WTC11 (cell line): ENCODE measurements around the gene IDH3G. TPM values are rescaled to one million over a fixed set of nuclear protein-coding genes. Genes with fewer than 3 reads are reported as not detected.

Source experiments
- ATAC-seq: fragments of 200-7000 bp; cut with Tn5 transposase; 2 replicates; pipeline ENCODE4 v1.10.0; 2021; ENCODE audit warnings: mild to moderate bottlenecking, moderate library complexity
- CTCF ChIA-PET: fragments of 300-600 bp; sonication (Branson Sonifier 250); formaldehyde crosslinking; loops from one replicate; lab custom pipeline; 2021; ENCODE audit warnings: antibody characterized with exemption; lab: Charles Lee
- POLR2A ChIA-PET: fragments of 350-600 bp; sonication (Branson Sonifier 250); formaldehyde crosslinking; loops from one replicate; lab custom pipeline; 2021; ENCODE audit warnings: antibody characterized with exemption; lab: Charles Lee
- DNase-seq: peaks from one replicate; pipeline ENCODE4 v3.0.0; 2021; ENCODE audit warnings: low spot score
- H3K27ac Mint-ChIP-seq: 2 replicates; pipeline ENCODE4 v1.8.0; 2021; ENCODE audit warnings: mixed read lengths
- H3K27me3 Mint-ChIP-seq: 2 replicates; pipeline ENCODE4 v1.8.0; 2021; ENCODE audit warnings: low read depth, mild to moderate bottlenecking, moderate library complexity, mixed read lengths
- H3K36me3 Mint-ChIP-seq: 2 replicates; pipeline ENCODE4 v1.8.0; 2021; ENCODE audit warnings: mixed read lengths
- H3K4me1 Mint-ChIP-seq: 2 replicates; pipeline ENCODE4 v1.8.0; 2022; ENCODE audit warnings: mixed read lengths
- H3K4me3 Mint-ChIP-seq: 2 replicates; pipeline ENCODE4 v1.8.0; 2021; ENCODE audit warnings: mild to moderate bottlenecking, moderate library complexity, mixed read lengths
- H3K9me3 Mint-ChIP-seq: 2 replicates; pipeline ENCODE4 v1.8.0; 2021; ENCODE audit warnings: mixed read lengths
- CREM ChIP-seq: sonication (generic); formaldehyde crosslinking; IDR thresholded peaks from 2 replicates; pipeline ENCODE4 v1.8.1; 2022; ENCODE audit warnings: mild to moderate bottlenecking, missing genetic modification reagents, moderate library complexity
- ELF4 ChIP-seq: sonication (generic); formaldehyde crosslinking; IDR thresholded peaks from 2 replicates; pipeline ENCODE4 v1.8.1; 2022; ENCODE audit warnings: low read depth, mild to moderate bottlenecking, moderate library complexity, missing genetic modification reagents
- FOXJ3 ChIP-seq: sonication (generic); formaldehyde crosslinking; IDR thresholded peaks from 2 replicates; pipeline ENCODE4 v1.9.0; 2021; ENCODE audit warnings: missing genetic modification reagents, mild to moderate bottlenecking, borderline replicate concordance
- JUN ChIP-seq: sonication (generic); formaldehyde crosslinking; IDR thresholded peaks from 2 replicates; pipeline ENCODE4 v1.8.0; 2023; ENCODE audit warnings: mild to moderate bottlenecking, missing genetic modification reagents
- MYBL2 ChIP-seq: sonication (generic); formaldehyde crosslinking; IDR thresholded peaks from 2 replicates; pipeline ENCODE4 v1.8.1; 2023; ENCODE audit warnings: mild to moderate bottlenecking, moderate library complexity, missing genetic modification reagents
- NFE2L1 ChIP-seq: sonication (generic); formaldehyde crosslinking; IDR thresholded peaks from 2 replicates; pipeline ENCODE4 v1.8.1; 2023; ENCODE audit warnings: missing genetic modification reagents
- NR1H2 ChIP-seq: sonication (generic); formaldehyde crosslinking; IDR thresholded peaks from 2 replicates; pipeline ENCODE4 v1.9.0; 2021; ENCODE audit warnings: mild to moderate bottlenecking, moderate library complexity, missing genetic modification reagents
- OVOL2 ChIP-seq: fragments of 250-450 bp; sonication (Bioruptor Pico); IDR thresholded peaks from 2 replicates; pipeline ENCODE4 v1.9.0; 2021; ENCODE audit warnings: mild to moderate bottlenecking, borderline replicate concordance
- PRRX2 ChIP-seq: fragments of 250-450 bp; sonication (Bioruptor Pico); IDR thresholded peaks from 2 replicates; pipeline ENCODE4 v1.8.0; 2021; ENCODE audit warnings: mild to moderate bottlenecking
- RELA ChIP-seq: sonication (generic); formaldehyde crosslinking; IDR thresholded peaks from 2 replicates; pipeline ENCODE4 v1.8.1; 2022; ENCODE audit warnings: missing genetic modification reagents, mild to moderate bottlenecking, borderline replicate concordance
- RORB ChIP-seq: fragments of 250-450 bp; sonication (Bioruptor Pico); IDR thresholded peaks from 2 replicates; pipeline ENCODE4 v1.9.0; 2021; ENCODE audit warnings: mild to moderate bottlenecking
- SOX15 ChIP-seq: fragments of 250-450 bp; sonication (Bioruptor Pico); IDR thresholded peaks from 2 replicates; pipeline ENCODE4 v1.9.0; 2021; ENCODE audit warnings: mild to moderate bottlenecking
- ZNF121 ChIP-seq: sonication (generic); formaldehyde crosslinking; IDR thresholded peaks from 2 replicates; pipeline ENCODE4 v1.8.0; 2023; ENCODE audit warnings: missing genetic modification reagents
- ZNF317 ChIP-seq: sonication (generic); formaldehyde crosslinking; IDR thresholded peaks from 2 replicates; pipeline ENCODE4 v1.8.1; 2023; ENCODE audit warnings: low read depth, mild to moderate bottlenecking, moderate library complexity, missing genetic modification reagents, borderline replicate concordance
- total RNA-seq: library from RNA; stranded (reverse); gene quantifications from 3 replicates; pipeline ENCODE4 v1.2.3, GENCODE V29; 2021
- TF ChIP-seq, protein P1 (sequence below): fragments of 250-450 bp; sonication (Bioruptor Pico); IDR thresholded peaks from 2 replicates; pipeline ENCODE4 v1.9.0; 2021; ENCODE audit warnings: mild to moderate bottlenecking
- TF ChIP-seq, protein P2 (sequence below): fragments of 250-450 bp; sonication (Bioruptor Pico); IDR thresholded peaks from 2 replicates; pipeline ENCODE4 v2.1.2; 2022; ENCODE audit warnings: mild to moderate bottlenecking, moderate library complexity
- TF ChIP-seq, protein P3 (sequence below): fragments of 250-450 bp; sonication (Bioruptor Pico); conservative IDR thresholded peaks from 2 replicates; pipeline ENCODE4 v1.9.0; 2021; ENCODE audit warnings: mild to moderate bottlenecking
- TF ChIP-seq, protein P4 (sequence below): sonication (generic); formaldehyde crosslinking; IDR thresholded peaks from 2 replicates; pipeline ENCODE4 v1.8.1; 2022; ENCODE audit warnings: mild to moderate bottlenecking, missing genetic modification reagents, moderate library complexity, borderline replicate concordance

The IDH3G gene
- total RNA-seq, 1 experiment from 2014 or later: 52.4 TPM

DNA sequence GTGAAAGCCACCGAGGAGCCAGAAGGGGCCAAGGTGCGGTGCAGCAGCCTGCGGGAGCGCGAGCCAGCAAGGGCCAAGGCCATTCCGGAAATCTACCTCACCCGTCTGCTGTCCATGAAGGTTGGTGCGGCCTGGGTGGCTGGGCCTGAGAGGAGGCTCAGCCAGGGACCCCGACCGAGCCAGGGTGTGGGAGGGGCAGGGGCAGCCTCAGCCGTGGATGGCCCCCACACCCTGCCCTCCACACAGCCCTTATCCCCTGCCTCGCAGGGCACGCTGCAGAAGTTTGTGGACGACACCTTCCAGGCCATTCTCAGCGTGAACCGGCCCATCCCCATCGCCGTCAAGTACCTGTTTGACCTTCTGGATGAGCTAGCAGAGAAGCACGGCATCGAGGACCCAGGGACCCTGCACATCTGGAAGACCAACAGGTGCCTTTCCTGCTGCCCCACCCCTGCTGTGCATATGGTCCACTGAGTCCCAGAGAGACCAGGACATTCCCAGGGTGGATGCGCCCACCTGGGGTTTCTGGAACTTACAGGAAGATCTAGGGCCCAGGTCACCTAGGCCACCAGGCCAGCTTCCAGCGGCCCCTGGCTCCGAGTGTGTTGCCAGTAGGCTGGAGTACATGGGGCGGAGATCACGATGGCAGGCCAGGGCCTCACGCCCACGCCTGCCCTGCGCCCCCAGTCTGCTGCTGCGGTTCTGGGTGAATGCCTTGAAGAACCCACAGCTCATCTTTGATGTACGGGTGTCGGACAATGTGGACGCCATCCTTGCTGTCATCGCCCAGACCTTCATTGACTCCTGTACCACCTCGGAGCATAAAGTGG, 16.7 kb downstream of the IDH3G start:
- no peak for ATAC-seq
- Mint-ChIP-seq H3K27ac (no peak overlapping the region), H3K4me1 (no peaks in the 10 kb centered on the region; the same call in 1 of the 2 replicates), H3K36me3 (no peaks in the 10 kb centered on the region), H3K4me3 (no peak overlapping the region), H3K9me3 (no peaks in the 10 kb centered on the region), H3K27me3 (no peaks in the 10 kb centered on the region)
- TF ChIP-seq ZNF317 (CRISPR knock-in tag) (no peak), NR1H2 (CRISPR knock-in tag) (no peak)
- TF ChIP-seq, protein P1, sequence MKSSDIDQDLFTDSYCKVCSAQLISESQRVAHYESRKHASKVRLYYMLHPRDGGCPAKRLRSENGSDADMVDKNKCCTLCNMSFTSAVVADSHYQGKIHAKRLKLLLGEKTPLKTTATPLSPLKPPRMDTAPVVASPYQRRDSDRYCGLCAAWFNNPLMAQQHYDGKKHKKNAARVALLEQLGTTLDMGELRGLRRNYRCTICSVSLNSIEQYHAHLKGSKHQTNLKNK (CRISPR knock-in tag): no peak
- CTCF ChIA-PET: interaction anchor here (0.6 to 2.8 kb wide), 10 partner anchors 10 to 648 kb away, joined by 3 to 12 read pairs (median 4); partner anchors contain the start of genes ARHGAP4, IDH3G and SSR4
- DNase-seq: no peak
- POLR2A ChIA-PET: interaction anchor here (1.4 to 1.6 kb wide), 2 partner anchors 17 to 151 kb away, joined by 3 to 4 read pairs; partner anchors contain the start of genes IDH3G and SSR4

DNA sequence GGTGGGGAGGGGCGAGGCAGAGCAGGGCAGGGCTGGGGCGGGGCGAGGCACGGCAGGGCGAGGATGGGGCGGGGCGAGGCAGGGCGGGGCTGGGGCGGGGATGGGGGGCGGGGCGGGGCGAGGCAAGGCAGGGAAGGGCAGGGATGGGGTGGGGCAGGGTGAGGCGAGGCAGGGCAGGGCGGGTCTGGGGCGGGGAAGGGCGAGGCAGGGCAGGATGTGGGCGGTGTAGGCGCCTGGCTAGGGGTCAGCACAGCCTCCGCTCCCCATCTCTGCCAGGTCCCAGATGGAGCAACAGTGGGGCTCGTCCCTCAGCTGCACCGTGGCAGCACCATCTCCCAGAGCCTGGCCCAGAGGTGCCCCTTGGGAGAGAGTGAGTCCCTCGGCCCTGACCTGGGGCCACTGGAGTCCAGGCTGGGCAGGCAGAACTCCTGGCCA, 17.5 kb downstream of the IDH3G start:
- H3K4me1 Mint-ChIP-seq: no peaks in the 10 kb centered on the region; the same call in 1 of the 2 replicates
- POLR2A ChIA-PET: no interaction called here
- no peak for DNase-seq
- no peak for ATAC-seq
- H3K36me3 Mint-ChIP-seq: no peaks in the 10 kb centered on the region
- TF ChIP-seq, protein P1 (CRISPR knock-in tag): no peak
- TF ChIP-seq OVOL2 (CRISPR knock-in tag): no peak
- no peak for TF ChIP-seq NFE2L1 (CRISPR knock-in tag)
- TF ChIP-seq SOX15 (CRISPR knock-in tag): no peak
- TF ChIP-seq, protein P2, sequence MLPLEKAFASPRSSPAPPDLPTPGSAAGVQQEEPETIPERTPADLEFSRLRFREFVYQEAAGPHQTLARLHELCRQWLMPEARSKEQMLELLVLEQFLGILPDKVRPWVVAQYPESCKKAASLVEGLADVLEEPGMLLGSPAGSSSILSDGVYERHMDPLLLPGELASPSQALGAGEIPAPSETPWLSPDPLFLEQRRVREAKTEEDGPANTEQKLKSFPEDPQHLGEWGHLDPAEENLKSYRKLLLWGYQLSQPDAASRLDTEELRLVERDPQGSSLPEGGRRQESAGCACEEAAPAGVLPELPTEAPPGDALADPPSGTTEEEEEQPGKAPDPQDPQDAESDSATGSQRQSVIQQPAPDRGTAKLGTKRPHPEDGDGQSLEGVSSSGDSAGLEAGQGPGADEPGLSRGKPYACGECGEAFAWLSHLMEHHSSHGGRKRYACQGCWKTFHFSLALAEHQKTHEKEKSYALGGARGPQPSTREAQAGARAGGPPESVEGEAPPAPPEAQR (CRISPR knock-in tag): no peak
- no peak for TF ChIP-seq JUN (CRISPR knock-in tag)
- TF ChIP-seq, protein P3, sequence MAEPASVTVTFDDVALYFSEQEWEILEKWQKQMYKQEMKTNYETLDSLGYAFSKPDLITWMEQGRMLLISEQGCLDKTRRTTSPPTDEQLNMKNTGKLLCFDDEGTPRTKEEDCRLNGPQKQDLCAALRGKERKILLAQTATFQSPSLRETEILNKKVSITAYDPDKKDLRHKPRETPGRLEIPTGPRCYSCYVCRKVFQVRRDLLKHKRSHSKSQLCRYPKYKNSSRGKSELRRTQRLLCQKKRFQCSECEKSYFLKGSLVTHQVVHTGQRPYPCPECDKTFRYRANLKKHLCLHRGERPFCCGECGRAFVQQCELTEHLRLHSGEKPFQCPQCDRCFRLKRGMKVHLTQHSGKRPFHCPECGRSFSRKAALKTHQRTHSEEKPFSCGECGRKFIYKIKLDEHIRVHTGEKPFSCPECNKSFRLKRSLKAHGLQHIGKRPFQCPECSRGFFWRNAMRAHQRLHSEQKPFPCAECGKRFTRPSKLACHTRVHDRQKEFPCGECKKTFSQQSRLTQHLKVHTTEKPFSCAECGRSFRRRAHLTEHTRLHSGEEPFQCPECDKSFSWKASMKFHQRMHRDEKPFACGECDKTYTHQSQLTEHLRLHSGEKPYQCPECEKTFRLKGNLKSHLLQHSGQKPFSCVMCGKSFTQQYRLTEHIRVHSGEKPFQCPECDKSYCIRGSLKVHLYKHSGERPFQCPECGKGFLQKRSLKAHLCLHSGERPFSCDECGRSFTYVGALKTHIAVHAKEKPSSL (CRISPR knock-in tag): no peak
- no peak for TF ChIP-seq ELF4 (CRISPR knock-in tag)
- no peak for TF ChIP-seq RORB
- TF ChIP-seq, protein P4, sequence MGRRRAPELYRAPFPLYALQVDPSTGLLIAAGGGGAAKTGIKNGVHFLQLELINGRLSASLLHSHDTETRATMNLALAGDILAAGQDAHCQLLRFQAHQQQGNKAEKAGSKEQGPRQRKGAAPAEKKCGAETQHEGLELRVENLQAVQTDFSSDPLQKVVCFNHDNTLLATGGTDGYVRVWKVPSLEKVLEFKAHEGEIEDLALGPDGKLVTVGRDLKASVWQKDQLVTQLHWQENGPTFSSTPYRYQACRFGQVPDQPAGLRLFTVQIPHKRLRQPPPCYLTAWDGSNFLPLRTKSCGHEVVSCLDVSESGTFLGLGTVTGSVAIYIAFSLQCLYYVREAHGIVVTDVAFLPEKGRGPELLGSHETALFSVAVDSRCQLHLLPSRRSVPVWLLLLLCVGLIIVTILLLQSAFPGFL: no peak
- no peak for TF ChIP-seq ZNF121
- no peak for TF ChIP-seq CREM
- TF ChIP-seq FOXJ3 (CRISPR knock-in tag): no peak
- TF ChIP-seq RELA: no peak
- TF ChIP-seq MYBL2 (CRISPR knock-in tag): no peak
- TF ChIP-seq PRRX2 (CRISPR knock-in tag): no peak
- H3K27me3 Mint-ChIP-seq: no peaks in the 10 kb centered on the region
- no peak overlapping the region for H3K4me3 Mint-ChIP-seq
- H3K9me3 Mint-ChIP-seq: no peaks in the 10 kb centered on the region
- CTCF ChIA-PET: no interaction called here
- no peak overlapping the region for H3K27ac Mint-ChIP-seq
